HAP-1 (cell line): ENCODE results near the gene MOB3B.
A peak's percentile ranks its signal among the peaks of the same experiment; 100 is the strongest.

Experiments
- DNase-seq, 2 experiments: peaks; one replicate each; pipeline ENCODE4 v3.0.0-alpha.2; 2016 to 2020; ENCODE audit warnings: low spot score in 2 of 2
- H3K27me3 ChIP-seq: fragments of 250-450 bp; sonication (Bioruptor Pico); 2 replicates; pipeline ENCODE4 v1.5.1; 2020; ENCODE audit warnings: low read depth, mild to moderate bottlenecking, moderate library complexity
- H3K36me3 ChIP-seq: fragments of 250-450 bp; sonication (Bioruptor Pico); replicated peaks from 2 replicates; pipeline ENCODE4 v1.5.1; 2020; ENCODE audit warnings: mild to moderate bottlenecking
- H3K4me1 ChIP-seq: fragments of 250-450 bp; sonication (Bioruptor Pico); 2 replicates; pipeline ENCODE4 v1.5.1; 2020; ENCODE audit warnings: mild to moderate bottlenecking
- H3K4me3 ChIP-seq: fragments of 250-450 bp; sonication (Bioruptor Pico); 2 replicates; pipeline ENCODE4 v1.5.1; 2020; ENCODE audit warnings: mild to moderate bottlenecking, moderate library complexity
- H3K9me3 ChIP-seq: fragments of 250-450 bp; sonication (Bioruptor Pico); 2 replicates; pipeline ENCODE4 v1.5.1; 2020; ENCODE audit warnings: mild to moderate bottlenecking, moderate library complexity
- in situ Hi-C: fragments of 300-500 bp; cut with MboI; formaldehyde crosslinking; loops from 3 replicates; pipeline ENCODE4 v1.14.3; 2020; ENCODE audit warnings: low sequenced_read_pairs, inconsistent platforms, mixed read lengths

MOB3B gene

DNA sequence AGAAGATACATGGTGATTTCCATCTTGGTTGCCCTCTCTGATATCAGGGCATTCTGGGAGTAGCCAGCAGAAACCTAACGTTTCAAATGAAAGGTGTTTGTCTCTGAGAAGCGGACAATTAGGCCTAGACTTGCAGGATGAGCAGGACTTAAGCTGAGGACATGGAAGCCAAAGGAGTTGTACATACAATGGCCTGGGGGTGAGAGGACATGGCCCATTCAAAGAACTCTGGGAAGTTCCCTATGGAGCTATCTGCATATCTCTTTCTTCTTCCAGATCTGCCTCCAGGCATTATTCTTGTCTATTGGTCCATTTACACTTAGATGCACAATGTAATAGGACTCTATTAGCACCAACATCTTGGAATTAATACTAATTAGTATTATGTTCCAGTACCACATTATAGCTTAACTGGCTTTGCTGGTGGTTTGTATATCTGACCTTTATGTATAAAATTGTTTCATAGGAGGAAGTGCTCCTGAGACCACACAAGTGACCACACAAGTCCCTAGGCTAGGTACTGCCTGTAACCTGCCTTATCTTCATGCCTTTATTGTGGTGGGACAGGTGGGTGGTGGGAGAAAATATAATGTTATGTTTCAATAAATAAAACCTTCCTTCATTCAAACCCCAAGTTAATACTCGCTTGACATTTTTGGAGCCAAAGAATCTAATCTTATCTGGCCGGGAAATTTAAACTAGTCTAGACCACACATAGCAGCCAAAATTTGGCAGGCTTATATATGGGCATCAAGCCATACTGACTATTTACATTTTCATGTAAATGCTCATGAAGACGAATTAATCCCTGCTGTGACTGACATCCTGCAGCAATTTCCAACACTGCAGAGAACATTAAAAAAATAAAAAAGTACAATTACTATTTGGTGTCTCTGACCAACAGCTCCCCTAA lies 180.6 kb downstream of the MOB3B start:
- no peaks in the 10 kb centered on the region for H3K9me3 ChIP-seq
- in situ Hi-C loops, result loop anchor here (25.0 kb wide), 1 partner anchor 713 kb away; no protein-coding TSS in a partner anchor

DNA sequence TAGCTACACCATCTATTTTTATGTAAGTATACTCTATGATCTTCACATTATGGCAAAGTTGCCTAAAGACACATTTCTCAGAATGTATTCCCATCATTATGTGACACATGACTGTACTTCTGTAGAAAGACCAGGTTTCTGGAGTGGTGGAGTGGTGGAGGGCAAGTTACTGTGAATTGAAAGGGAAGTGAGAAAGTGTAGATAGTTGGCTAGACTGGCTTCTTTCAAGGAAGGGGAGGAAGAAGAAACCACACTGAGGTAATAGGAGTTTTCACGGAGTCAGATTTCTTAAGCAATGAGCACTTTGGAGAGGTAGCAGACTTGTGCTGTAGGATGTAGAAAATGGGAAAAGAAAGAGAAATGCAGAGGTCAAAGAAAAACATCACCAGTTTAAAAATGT lies 181.7 kb downstream of the MOB3B start:
- H3K36me3 ChIP-seq, result peaks cover 3% of the 10 kb centered on the region; the same call in 1 of the 2 replicates
- peaks cover 11% of the 10 kb centered on the region for H3K4me1 ChIP-seq
- in situ Hi-C loops, result loop anchor here (25.0 kb wide), 1 partner anchor 714 kb away; no protein-coding TSS in a partner anchor
- no peaks in the 10 kb centered on the region for H3K9me3 ChIP-seq
- no peaks in the 10 kb centered on the region for H3K27me3 ChIP-seq
- no peak for DNase-seq
- no peak overlapping the region for H3K4me3 ChIP-seq

More for the DNA sequence above, 180.6 kb downstream of the MOB3B start:
- Histone ChIP-seq H3K4me3 (no peak overlapping the region), H3K4me1 (peaks cover 11% of the 10 kb centered on the region), H3K36me3 (peaks cover 3% of the 10 kb centered on the region; the same call in 1 of the 2 replicates), H3K27me3 (no peaks in the 10 kb centered on the region)
- DNase-seq, result peak in 1 of 2 experiments; percentile 24

- Histone ChIP-seq H3K4me3 (no peak overlapping the region), H3K27me3 (no peaks in the 10 kb centered on the region)
- in situ Hi-C loops, result loop anchor here (25.0 kb wide), 1 partner anchor 718 kb away; no protein-coding TSS in a partner anchor
Observed at GRCh38 chr9:27344776-27345175, 184.8 kb downstream of the MOB3B start.

DNA sequence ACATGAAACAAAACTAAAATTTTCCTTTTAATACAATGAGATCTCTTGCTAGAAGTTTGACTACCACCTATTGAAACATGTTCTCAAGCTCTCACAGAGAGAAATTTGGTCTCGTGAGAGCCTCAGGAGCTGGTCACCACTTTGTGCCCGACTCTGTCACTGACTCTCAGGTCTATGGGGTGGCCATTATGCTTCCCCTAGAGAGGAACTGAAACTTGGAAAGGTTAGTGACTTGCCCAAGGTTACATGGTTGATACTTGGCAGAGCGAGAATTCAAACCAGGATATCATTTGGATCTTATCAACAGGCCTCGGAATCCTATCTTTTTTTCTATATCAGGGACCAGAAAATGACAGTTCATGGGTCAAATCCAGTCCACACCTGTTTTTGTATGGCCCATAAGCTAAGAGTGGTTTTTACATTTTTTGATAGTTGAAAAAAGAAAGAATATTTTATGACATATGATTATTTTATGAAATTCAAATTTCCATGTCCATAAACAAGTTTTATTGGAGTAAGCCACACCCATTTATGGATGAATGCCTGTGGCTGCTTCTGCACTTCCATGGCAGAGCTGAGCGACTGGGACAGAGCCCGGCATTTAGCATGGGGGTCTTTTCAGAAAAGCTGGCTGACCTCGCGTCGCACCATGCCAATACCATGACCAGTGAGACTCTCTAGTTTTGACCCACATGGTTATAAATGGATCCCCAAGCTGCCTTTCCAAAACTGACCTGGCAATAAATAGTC lies 187.9 kb downstream of the MOB3B start:
- Histone ChIP-seq H3K4me1 (peaks cover 5% of the 10 kb centered on the region; the same call in 1 of the 2 replicates), H3K9me3 (no peaks in the 10 kb centered on the region), H3K27me3 (no peaks in the 10 kb centered on the region), H3K4me3 (no peak overlapping the region), H3K36me3 (no peaks in the 10 kb centered on the region)
- no peak for DNase-seq
- in situ Hi-C loops, result loop anchor here (25.0 kb wide), 1 partner anchor 721 kb away; no protein-coding TSS in a partner anchor

More at GRCh38 chr9:27344776-27345175, 184.8 kb downstream of the MOB3B start:
- H3K9me3 ChIP-seq, result no peaks in the 10 kb centered on the region
- H3K4me1 ChIP-seq, result peaks cover 13% of the 10 kb centered on the region
- no peak for DNase-seq
- no peaks in the 10 kb centered on the region for H3K36me3 ChIP-seq

DNA sequence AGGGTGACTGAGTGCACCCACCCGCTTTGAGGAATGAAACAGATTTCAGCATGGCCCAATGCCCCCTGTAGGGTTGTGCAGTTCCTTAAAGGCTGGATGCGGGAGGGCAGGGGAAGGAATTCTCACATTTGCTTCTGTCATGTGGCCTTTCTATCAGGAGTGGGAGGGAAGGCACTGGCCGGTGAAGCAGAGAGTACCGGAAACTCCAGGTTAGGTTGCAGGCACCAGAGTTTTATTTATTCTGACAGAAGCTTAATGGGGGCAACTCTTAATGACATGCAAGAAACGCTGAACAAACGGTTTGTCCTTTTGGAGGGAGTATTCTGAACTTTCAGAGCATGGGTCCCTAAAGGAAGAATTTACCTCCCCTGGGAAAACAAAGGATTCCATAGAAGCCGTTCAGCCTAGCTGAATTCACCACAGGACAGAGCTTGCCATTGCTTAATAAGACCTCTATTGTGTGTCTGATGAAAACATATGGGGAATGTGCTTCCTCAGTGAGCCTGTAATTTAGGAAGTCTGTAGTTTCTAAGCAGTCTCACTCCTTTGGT lies 188.6 kb downstream of the MOB3B start:
- Histone ChIP-seq H3K4me3 (no peak overlapping the region), H3K9me3 (no peaks in the 10 kb centered on the region), H3K27me3 (no peaks in the 10 kb centered on the region), H3K4me1 (peaks cover 5% of the 10 kb centered on the region; the same call in 1 of the 2 replicates), H3K36me3 (no peaks in the 10 kb centered on the region)
- peak in 1 of 2 experiments; percentile 28 for DNase-seq
- in situ Hi-C loops, result loop anchor here (25.0 kb wide), 1 partner anchor 721 kb away; no protein-coding TSS in a partner anchor

DNA sequence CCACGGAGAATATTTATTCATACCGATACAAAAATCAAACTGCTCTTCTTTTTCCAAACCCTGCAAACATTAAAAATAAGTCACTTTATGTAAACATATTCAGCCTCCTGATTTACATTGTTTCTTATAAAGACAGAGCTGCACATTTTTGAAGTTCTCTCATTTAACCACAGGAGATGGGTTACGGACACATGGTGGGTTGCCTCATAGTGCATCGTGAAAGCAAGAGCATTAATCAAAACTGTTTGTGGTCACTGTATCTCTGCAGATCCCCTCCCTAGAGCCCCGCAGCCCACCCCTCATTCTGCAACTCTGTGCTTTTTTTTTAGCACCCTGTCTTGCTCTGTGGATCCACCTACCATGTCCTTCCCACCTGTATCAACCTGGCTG lies 189.3 kb downstream of the MOB3B start:
- peaks cover 5% of the 10 kb centered on the region; the same call in 1 of the 2 replicates for H3K4me1 ChIP-seq
- H3K36me3 ChIP-seq, result no peaks in the 10 kb centered on the region
- H3K4me3 ChIP-seq, result no peak overlapping the region
- no peaks in the 10 kb centered on the region for H3K27me3 ChIP-seq
- no peak for DNase-seq
- H3K9me3 ChIP-seq, result no peaks in the 10 kb centered on the region
- in situ Hi-C loops, result loop anchor here (25.0 kb wide), 1 partner anchor 722 kb away; no protein-coding TSS in a partner anchor

- no peak for DNase-seq
- in situ Hi-C loops, result loop anchor here (25.0 kb wide), 1 partner anchor 723 kb away; no protein-coding TSS in a partner anchor
Observed at GRCh38 chr9:27339661-27340284, 189.8 kb downstream of the MOB3B start.

GRCh38 chr9:27338527-27338903 lies 191.1 kb downstream of the MOB3B start:
- in situ Hi-C loops, result loop anchor here (25.0 kb wide), 1 partner anchor 724 kb away; no protein-coding TSS in a partner anchor
- Histone ChIP-seq H3K9me3 (no peaks in the 10 kb centered on the region), H3K4me1 (peaks cover 6% of the 10 kb centered on the region), H3K36me3 (no peaks in the 10 kb centered on the region), H3K4me3 (no peak overlapping the region), H3K27me3 (no peaks in the 10 kb centered on the region)
- no peak for DNase-seq

More at GRCh38 chr9:27339661-27340284, 189.8 kb downstream of the MOB3B start:
- peaks cover 5% of the 10 kb centered on the region; the same call in 1 of the 2 replicates for H3K4me1 ChIP-seq
- no peak overlapping the region for H3K4me3 ChIP-seq
- no peaks in the 10 kb centered on the region for H3K27me3 ChIP-seq
- H3K36me3 ChIP-seq, result no peaks in the 10 kb centered on the region
- no peaks in the 10 kb centered on the region for H3K9me3 ChIP-seq

- no peak for DNase-seq
- Histone ChIP-seq H3K4me3 (no peak overlapping the region), H3K4me1 (peaks cover 9% of the 10 kb centered on the region), H3K36me3 (no peaks in the 10 kb centered on the region), H3K9me3 (no peaks in the 10 kb centered on the region), H3K27me3 (no peaks in the 10 kb centered on the region)
- in situ Hi-C loops, result loop anchor here (25.0 kb wide), 1 partner anchor 724 kb away; no protein-coding TSS in a partner anchor
Observed at GRCh38 chr9:27337833-27338526, 191.6 kb downstream of the MOB3B start.

GRCh38 chr9:27337236-27337635 lies 192.4 kb downstream of the MOB3B start:
- H3K36me3 ChIP-seq, result no peaks in the 10 kb centered on the region
- no peak overlapping the region for H3K4me3 ChIP-seq
- peaks cover 9% of the 10 kb centered on the region for H3K4me1 ChIP-seq
- in situ Hi-C loops, result loop anchor here (25.0 kb wide), 1 partner anchor 725 kb away; no protein-coding TSS in a partner anchor
- H3K9me3 ChIP-seq, result no peaks in the 10 kb centered on the region
- DNase-seq, result no peak
- no peaks in the 10 kb centered on the region for H3K27me3 ChIP-seq

- no peak for DNase-seq
- no peaks in the 10 kb centered on the region for H3K9me3 ChIP-seq
- in situ Hi-C loops, result loop anchor here (25.0 kb wide), 1 partner anchor 725 kb away; no protein-coding TSS in a partner anchor
Observed at GRCh38 chr9:27336829-27337228, 192.8 kb downstream of the MOB3B start.

DNA sequence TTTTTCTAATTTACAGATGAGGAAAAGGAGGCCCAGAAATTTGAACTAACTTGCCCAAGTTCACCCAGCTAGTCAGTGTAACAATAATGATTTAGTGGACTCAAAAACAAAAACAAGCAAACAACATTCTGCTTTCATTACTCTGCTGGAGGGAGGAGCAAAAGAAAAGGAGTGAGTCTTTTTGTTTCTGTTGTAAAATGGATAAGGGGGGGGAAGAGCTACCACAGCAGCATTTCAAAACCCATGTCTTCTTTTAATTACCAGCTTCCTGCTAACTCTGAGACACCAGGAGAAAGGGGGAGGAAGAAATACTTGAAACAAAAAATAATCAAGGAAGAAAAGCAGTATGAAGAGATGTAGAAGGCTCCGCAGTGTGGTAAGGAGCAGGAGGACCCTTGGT lies 193.5 kb downstream of the MOB3B start:
- H3K27me3 ChIP-seq, result no peaks in the 10 kb centered on the region
- H3K9me3 ChIP-seq, result no peaks in the 10 kb centered on the region
- in situ Hi-C loops, result loop anchor here (25.0 kb wide), 1 partner anchor 726 kb away; no protein-coding TSS in a partner anchor
- no peaks in the 10 kb centered on the region for H3K36me3 ChIP-seq
- H3K4me3 ChIP-seq, result no peak overlapping the region
- H3K4me1 ChIP-seq, result peaks cover 4% of the 10 kb centered on the region
- no peak for DNase-seq

More at GRCh38 chr9:27336829-27337228, 192.8 kb downstream of the MOB3B start:
- H3K4me3 ChIP-seq, result no peak overlapping the region
- peaks cover 9% of the 10 kb centered on the region for H3K4me1 ChIP-seq
- no peaks in the 10 kb centered on the region for H3K27me3 ChIP-seq
- no peaks in the 10 kb centered on the region for H3K36me3 ChIP-seq
